ENCODE data around the gene CTBP2.

Gene CTBP2

DNA sequence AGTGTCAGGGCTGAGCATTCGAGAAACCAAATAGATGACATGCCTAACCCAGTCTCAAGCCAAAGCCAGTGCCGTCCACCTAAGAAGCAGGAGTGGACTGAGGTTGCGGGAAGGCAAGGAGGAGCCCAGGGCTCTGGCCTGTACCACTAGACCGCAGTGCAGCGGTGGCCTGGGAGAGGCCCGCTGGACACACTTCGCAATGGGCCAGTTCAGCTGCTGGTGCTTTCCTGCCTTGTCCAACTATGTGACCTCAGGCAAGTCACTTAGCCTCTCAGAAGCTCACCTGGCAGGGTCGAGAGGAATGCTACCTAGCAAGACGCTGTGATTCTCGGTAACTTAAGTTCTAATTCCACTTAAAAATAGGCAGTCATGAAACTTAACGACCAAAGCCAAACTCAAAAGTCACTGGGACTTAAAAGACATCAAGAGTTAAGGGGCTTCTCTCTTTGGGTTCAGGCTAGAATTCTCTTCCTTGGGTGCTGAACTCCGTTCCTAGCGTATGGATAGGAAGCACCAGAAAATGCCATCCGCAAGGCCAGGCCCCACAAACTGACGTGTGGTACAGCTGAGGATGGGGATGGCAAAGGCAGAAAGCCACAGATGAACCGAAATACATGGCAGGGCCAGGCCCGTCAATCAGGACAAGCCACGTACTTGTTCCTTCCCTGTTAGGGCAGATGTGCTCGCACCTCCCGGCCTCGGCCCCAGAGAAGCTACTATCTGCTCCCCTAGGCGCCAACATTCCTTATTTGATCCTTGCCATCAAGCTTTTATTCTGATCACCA lies 34.2 kb downstream of the CTBP2 start:
- DNase-seq (ENCODE audit: low read depth in 2 of 2), result no peak

DNA sequence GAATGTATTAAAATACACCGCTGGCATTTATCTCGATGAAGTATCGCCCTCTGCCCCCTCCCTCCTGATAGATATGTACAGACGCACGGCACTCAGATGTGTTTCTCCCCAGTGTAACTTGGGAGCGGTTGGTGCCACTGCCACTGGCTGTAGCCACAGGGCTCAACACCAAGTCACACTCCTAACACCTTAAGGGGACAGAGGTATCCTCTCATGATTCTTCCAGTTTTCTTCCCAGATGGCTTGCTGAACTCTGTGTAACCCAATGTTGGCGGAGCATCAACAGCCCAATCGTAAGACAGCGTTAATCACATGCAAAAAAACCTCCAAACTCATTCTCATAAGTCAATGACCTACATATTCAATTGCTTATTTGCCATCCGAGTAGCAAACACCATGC lies 35.5 kb downstream of the CTBP2 start:
- DNase-seq (ENCODE audit: low read depth in 2 of 2), result no peak

DNA sequence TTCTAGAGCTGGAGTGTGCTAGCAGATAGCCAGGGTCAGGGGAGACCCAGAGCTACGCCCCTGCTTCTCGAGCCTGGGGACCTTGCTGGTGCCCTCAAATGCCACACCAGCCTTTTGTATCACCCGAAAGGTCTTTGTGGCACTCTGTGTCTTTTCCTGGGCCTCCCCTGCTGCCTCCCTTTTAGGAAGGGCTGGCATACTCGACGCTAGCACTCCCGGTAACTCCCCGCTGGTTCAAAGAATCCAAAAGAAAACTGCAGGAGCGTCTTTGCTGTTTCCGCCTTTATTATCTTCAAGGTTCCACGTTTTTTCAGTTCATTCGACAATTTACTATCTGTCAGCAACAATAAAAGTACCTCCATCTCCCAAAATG lies 36.3 kb downstream of the CTBP2 start:
- no peak for DNase-seq (ENCODE audit: low read depth in 2 of 2)

DNA sequence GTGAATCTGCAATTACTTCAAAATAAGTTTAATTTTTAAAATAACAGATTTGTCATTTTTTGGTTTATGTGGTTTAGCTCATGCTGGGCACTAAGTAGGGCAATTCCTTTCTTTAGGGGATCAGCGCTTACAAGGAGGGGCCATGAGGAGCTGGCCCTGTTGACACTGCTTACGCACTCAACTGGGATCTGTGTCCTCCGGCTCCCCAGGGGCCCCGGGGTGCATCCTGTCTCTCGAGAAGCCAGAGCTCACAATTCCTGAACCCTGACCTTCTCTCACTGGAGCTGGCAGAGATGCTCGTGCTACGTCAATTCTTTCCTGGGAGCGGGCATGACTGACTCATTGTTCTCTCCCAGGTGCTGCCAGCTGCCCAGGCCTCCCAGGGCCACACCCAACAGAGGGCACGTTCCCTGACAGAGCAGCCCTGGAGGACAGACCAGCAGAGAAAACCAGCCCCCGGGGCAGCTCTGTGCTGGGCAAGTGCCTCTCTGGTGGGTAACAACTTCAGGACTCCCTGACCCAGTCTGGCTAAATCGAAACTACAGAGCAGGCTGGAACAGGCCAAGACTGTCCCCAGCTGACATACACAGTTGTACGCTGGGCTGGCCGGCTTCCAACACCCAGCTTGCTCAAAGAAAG lies 36.8 kb downstream of the CTBP2 start:
- no peak for DNase-seq (ENCODE audit: low read depth in 2 of 2)

DNA sequence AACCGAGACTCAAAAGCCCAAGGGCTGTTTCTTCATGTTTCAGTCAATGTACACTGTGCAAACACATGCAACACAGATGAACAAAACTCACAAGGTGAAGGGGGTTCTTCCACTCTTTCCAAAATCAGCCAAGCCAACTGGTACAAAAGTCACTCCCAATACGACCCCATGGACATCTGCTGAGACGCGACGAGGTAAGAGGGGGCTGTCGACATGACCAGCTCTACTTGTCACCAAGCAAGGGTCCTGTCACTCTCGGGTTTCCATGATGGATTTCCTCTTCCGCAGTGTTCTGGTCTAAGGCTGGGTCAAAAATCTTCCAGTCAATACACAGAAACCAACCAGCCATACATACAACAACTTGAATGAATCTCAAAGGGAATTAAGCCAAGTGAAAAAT lies 37.8 kb downstream of the CTBP2 start:
- no peak for DNase-seq (ENCODE audit: low read depth in 2 of 2)

DNA sequence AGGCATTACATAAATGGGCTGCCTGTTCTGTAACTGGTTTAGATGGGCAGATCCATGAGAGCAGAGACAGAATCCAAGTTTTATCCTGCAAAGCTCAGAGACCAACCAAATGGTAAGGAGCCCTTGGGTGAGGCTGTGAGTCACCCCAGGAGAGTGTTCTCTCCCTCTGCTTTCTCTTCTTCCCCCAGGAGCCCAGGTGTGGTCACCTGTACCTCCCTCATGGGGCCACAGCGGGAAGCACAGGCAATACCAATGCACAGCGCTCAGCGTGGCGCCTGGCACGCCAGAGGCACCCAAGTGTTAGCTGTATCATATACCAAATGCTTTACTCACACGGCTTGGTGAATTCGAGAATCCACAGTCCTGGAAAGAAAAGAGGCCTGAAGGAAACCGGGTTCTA lies 39.4 kb downstream of the CTBP2 start:
- DNase-seq (ENCODE audit: low read depth in 2 of 2), result no peak

DNA sequence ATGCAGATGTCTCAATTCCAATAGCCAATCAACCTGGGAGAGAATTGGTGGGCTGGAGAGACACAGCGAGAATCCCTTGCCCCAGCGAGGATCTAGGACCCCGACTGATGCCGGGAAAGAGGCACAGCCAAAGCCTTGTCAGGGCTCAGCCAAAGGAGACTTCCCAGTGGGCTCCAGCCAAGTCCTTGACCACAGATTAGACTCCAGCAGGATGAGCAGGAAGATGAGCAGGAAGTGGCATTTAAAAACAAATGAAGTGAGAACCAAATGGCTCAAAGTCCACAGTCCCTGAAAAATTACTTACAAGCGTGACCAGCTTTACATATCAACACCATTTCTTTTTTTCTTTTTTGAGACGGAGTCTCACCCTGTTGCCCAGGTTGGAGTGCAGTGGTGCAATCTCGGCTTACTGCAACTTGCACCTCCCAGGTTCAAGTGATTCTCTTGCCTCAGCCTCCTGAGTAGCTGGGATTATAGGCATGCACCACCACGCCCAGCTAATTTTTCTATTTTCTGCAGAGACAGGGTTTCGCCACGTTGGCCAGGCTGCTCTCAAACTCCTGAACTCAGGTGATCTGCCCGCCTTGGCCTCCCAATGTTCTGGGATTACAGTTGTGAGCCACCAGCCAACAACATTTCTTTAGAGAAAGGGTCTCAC lies 40.2 kb downstream of the CTBP2 start:
- DNase-seq (ENCODE audit: low read depth in 2 of 2), result no peak

DNA sequence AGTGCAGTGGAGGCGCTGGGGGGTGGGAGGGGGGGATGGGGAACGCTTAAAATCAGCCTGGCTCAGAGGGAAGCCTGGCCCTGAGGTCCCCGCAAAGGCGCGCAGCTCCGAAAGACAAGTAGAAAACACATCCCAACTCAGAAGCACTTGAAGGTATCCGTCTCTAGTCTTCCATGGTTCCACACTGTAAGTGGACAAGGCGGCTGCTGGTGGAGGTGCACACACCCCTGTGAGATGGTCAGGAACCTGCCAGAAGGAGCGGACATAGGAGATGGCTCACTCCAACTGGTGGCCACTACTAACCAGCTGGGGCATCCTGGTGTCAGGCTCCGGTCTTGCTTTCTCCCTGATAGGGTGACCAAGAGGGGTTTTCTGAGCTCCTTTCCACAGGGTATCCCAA lies 41.7 kb downstream of the CTBP2 start:
- no peak for DNase-seq (ENCODE audit: low read depth in 2 of 2)

DNA sequence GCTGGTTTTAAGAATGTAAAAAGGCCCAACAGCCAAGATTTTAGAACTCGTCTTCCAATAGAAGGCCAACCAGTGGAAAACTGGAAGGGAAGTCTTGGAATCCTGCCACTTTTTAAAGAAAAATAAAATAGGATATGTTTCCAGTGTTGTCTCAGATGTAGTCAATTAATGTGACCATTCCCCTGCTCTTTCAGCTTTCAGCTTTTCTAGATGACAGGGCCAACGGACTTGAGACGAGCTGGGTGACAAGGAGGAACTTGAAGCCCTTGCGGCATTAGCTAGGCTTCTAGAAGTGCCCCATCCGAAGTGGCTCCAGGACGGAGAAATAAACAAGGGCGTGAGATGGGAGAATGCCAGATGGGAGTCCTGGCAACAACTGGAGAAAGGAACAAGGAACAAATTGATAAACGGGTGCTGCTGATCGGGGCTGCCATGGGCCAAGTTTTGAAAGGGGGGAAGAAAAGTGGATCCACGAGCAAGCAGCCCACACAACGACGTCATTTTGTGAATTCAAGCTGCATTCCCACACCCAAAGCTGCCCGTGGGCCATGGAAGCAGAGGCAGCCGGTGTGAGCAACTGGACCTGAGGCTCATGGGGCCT lies 42.3 kb downstream of the CTBP2 start:
- peak in 1 of 2 experiments; percentile 30 for DNase-seq (ENCODE audit: low read depth in 2 of 2)

DNA sequence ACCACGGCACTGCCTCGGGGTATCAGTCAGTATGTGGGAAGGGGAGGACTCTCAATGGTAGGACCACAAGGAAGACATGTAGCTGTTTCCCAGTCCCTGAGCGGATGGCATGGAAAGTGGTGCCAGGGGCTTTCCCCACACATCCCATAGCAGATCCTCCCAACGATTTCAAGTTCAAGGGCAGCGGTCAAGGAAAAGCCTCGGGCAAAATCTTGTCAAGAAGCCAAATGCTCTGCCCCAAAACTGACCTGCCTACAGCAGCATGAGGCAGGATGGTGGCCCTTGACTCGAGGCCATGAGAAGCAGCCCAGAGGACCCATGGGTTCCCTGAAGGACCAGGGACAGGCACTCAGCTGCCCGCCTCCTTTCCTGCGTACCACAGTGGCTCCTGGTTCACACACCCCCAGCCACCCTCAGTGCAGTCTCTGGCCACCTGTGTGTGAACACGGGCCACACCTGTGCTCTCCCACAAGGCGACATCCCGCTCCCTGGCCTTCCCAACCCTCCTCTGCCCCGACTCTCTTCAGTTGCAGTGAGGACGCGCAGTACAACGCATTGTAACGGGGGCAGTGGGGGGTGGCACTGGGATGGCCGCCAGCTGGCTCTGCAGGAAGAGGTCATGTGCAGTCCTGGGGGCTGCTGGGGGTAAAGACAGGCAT lies 43.6 kb downstream of the CTBP2 start:
- DNase-seq (ENCODE audit: low read depth in 2 of 2), result no peak

DNA sequence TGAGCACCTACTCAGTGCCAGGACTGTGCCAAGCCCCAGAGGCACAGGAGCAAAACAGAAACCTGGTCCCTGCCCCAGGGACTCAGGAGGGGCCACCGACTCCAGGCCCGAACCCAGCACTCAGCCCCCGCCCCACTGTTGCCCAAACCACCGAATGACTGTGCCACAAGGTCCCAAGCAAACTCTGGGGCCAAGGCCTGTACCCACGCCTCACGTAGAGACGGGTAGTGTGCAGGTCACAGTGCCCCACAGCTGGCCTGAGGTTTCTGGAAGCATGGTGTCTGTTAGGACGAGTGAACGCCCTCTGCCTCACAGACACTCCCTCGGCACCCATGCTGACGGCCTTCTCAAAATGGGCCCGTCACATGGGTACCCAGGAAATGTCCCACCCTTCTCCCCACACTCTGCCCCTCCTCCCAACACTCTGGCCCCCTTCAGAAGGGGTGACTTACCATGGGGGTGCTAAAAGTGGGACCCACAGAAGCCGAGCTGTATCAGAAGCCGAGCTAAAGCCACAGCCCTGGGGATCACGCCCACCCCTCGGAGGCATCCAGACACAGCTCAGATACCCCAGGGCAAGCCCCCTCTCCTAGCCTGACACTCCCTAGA lies 44.2 kb downstream of the CTBP2 start:
- no peak for DNase-seq (ENCODE audit: low read depth in 2 of 2)

DNA sequence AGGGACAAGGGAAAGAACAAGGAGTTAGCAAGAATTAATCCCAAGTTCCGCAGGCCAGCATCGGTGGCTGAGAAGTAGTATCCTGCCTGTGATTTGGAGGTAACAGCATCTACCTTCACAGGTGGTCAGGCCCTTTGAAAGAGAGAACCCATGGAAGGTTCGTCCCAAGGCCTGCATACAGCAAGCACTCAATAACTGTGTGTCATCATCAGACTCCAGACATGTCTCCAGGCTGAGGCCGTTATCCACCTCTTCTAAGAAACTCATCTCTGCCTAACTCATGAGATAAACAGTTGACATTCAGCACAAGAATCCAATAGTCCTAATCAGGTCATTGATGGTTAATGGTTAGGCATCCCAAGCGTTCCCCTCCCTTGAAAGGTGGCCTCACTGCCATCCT lies 45.0 kb downstream of the CTBP2 start:
- DNase-seq (ENCODE audit: low read depth in 2 of 2), result no peak

DNA sequence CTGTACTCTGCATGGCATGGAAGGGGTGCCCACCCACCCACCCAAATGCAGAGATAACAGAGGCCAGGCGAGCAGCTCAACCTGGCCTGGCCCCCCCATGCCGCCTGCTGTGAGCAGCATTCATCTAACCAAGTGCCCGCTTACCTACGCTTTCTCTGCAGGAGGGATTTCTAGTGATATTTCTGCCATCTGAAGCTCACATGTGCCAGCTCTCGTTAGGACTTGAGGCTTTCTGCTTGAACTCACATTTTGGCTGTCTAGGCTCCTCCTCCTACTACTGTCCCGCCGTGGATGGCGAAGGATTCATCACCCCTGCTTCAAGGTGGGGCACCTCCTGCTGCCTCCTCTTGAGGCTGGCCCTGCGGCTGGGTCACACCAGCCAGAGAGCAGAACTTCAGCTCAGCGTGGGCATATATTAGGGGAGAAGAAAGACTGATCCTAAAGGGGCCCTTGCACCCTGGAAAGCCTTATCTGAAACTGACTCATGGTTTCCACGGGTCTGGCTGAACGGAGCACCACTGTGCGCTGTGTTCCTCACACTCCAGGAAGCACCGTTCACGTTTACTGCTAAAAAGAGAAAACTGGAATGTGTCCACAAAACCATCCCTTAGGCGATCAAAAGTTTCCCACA lies 45.5 kb downstream of the CTBP2 start:
- DNase-seq (ENCODE audit: low read depth in 2 of 2), result no peak

DNA sequence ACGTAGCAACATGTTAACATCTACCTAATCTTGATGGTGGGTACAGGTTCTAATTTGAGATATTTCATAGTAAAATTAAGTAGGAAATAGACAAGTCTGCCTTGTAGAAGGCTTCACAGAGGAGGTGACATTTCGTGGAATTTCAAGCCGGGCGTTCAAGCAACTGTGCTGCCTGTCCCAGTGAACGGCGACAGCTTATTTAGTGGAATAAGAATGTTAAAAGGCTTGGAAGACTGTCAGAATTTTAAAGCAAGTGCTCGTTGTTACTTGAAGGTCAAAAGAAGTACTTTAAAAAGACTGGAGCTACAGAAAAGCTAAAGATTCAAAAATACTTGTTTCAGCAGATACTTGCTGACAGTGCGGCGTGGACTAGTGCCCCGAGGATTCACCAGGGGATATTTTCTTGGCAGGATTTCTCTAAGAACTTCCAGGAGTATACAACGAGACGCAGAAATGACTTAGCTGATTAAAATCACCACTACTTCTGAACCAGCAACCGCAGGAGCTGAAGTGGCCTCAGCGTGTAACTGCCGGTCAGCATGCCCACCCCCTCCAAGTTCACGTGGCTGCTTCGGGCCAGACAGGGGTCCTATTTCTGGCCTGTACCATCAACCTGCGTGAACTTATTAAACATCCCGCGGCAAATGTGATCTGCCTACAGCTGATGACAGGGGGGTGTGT lies 46.5 kb downstream of the CTBP2 start:
- peak in 1 of 2 experiments; percentile 12 for DNase-seq (ENCODE audit: low read depth in 2 of 2)

DNA sequence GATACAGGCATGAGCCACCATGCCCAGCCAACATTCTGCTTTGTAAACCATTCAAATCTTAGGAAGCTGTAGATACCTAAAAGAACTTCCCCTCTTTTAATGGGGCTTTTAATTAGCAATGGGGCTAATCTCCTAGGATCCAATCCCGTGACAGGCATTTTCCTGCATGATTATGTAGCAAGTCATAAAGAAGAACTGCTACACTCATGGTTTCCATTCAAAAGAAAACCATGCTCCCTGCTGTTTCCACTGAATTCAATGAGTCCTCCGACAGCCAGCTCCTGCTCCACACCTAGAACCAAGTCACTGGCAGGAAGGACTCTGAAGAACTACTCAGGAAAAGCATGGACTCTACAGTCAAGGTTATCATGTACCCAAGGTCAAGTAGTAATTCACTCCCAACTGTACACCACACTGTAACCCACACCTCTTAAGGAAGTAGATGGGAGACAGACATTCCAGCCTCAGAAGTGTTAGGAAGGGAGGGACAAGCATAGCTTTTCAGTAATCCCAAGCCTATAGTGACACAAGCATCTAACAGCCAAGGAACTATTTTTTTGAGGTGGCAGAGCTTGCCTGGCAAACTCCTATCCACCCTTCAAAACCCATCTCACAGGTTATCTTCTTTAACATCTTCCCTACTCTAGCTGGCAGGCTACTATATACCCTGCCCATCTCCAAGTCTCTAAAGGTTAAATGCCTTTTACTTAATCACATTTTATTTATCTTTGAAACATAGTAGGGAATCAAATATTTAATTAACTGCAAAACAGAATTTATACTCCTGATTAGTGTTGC lies 47.5 kb downstream of the CTBP2 start:
- DNase-seq (ENCODE audit: low read depth in 2 of 2), result no peak

DNA sequence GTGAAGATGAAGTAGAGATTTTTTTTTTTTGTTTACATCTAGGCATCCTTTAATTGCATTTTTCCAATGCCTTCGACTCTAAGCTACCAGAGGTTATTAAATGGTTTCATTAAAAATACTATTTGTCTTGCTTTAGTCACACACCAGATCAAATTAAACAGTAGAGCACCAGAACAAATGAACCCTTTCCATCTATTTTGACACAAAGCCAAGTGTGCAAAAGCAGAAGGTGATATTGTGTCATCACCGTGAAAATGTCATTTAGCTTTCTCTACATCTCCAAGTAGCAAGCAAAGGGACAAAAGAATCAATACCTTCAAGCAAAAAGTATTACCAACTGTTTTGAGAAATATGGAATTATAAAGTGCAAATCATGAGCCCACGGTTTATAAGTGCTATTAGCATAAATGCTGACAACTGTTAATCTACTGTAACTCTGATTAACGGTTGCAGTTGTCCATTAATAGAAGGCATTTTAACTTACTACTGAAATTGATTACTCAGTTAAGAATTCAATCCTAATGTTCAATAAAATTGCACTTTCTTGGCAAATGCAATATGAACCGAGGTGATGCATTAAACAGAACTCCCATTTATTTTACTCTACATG lies 49.1 kb downstream of the CTBP2 start:
- no peak for DNase-seq (ENCODE audit: low read depth in 2 of 2)

DNA sequence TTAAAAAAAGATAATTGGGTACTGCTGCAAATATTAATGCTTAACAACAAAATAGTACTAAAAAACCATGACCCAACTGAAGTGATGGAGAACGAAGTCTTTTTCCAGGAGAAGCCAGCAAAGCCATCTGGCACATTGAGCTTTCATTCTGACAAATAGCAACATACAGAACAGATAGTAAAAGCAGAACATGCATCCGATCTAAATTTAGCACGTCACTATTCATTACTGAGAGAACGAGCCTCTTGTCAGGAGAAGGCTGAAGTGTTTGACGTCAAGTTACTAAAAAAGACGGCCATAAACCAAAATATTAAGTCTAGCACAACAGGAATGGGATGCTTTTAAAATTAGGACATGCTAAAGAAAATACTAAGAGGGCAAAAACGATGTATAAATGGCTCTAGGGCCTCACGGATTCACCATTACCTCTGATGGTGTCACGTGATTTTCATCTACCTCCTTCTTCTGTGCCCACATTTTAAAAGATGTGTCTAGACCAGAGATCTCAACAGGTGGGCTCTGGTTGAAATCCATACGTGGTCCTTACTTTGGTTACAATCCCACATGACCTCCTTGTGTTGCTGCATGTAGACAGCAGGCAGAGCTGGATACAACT lies 52.3 kb downstream of the CTBP2 start:
- DNase-seq (ENCODE audit: low read depth in 2 of 2), result no peak

DNA sequence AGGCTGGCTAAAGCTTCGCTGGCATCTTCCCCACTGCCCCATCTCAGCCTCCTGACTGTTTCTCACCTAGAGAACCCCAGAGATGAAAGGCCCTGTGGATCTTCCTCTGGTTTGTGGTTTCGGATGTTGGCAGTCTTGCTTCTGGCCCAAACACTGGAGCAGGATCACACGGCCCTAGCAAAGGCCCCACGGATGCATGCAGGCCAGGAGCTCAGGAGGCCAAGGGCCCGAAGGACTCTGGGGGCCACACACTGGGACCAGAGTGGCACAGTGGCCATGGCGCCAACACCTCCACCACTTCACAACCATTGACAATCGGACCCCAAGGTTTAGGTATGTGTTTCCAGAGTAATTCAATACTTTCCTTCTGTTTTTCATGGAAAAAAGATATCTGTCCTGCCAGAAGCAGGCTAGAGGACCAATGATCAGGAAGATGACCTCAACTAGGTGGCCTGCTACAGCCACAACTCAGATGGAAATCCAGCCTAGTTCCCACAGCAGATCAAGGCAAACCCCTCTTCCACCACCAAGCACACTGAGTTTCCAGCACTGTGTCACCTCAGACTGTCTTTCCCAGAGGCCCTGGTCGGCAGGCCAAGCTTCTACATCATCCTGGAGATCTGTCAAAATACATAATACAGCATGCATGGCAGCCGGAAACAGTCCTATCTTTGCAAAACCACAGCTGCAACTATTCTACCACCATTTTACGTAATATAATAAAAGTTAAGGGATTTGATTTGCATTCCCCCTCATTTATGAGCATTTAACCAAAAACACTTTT lies 53.0 kb downstream of the CTBP2 start:
- DNase-seq (ENCODE audit: low read depth in 2 of 2), result no peak

Measured in fibroblast of skin of left biceps (primary cell).